Neuronal stem cell (in vitro differentiated cells): ENCODE results near the gene UPF1.

Experiments
- DNase-seq: peaks from one replicate; pipeline ENCODE4 v3.0.0-alpha.2; 2013; ENCODE audit warnings: low spot score
- H2AFZ ChIP-seq: one replicate; pipeline ENCODE4 v1.6.1; 2013; ENCODE audit warnings: mild to moderate bottlenecking, low read length, inconsistent platforms
- H2AK5ac ChIP-seq: 2 replicates; pipeline ENCODE4 v1.6.1; 2013; ENCODE audit warnings: low read depth, mild to moderate bottlenecking, inconsistent platforms, low read length, moderate library complexity, mixed read lengths
- H2BK120ac ChIP-seq: 2 replicates; pipeline ENCODE4 v1.6.1; 2013; ENCODE audit warnings: low read depth, mild to moderate bottlenecking, inconsistent platforms, low read length, moderate library complexity, mixed read lengths
- H2BK12ac ChIP-seq: one replicate; pipeline ENCODE4 v1.6.1; 2013; ENCODE audit warnings: low read length, inconsistent platforms
- H2BK15ac ChIP-seq: 2 replicates; pipeline ENCODE4 v1.6.1; 2013; ENCODE audit warnings: mild to moderate bottlenecking, low read length, inconsistent platforms, mixed read lengths
- H2BK5ac ChIP-seq: one replicate; pipeline ENCODE4 v1.6.1; 2013; ENCODE audit warnings: inconsistent platforms, mild to moderate bottlenecking, low read length, moderate library complexity
- H3K14ac ChIP-seq: one replicate; pipeline ENCODE4 v1.6.1; 2013; ENCODE audit warnings: low read length, inconsistent platforms
- H3K18ac ChIP-seq: 2 replicates; pipeline ENCODE4 v1.6.1; 2013; ENCODE audit warnings: low read length, inconsistent platforms
- H3K23ac ChIP-seq: 2 replicates; pipeline ENCODE4 v1.6.1; 2013; ENCODE audit warnings: low read depth, mild to moderate bottlenecking, mixed read lengths, low read length, inconsistent platforms; ENCODE audit not compliant: poor library complexity
- H3K27ac ChIP-seq: replicated peaks from 3 replicates; pipeline ENCODE4 v1.5.1; 2013; ENCODE audit warnings: low read length, inconsistent platforms
- H3K27me3 ChIP-seq, 3 experiments: 2 replicates each; pipeline ENCODE4 v1.6.1; 2013; ENCODE audit warnings: low read length in 3 of 3, mild to moderate bottlenecking in 2 of 3, inconsistent platforms in 1 of 3, low read depth in 1 of 3, mixed read lengths in 1 of 3, moderate library complexity in 1 of 3; ENCODE audit not compliant: control insufficient read depth in 3 of 3, insufficient read depth in 3 of 3
- H3K36me3 ChIP-seq, 2 donors: replicated peaks in 1 of 2; 2 replicates each; pipeline ENCODE4 v1.6.1; 2013; ENCODE audit warnings: low read length in 2 of 2; ENCODE audit not compliant: control insufficient read depth in 2 of 2, insufficient read depth in 2 of 2
- H3K4ac ChIP-seq: 2 replicates; pipeline ENCODE4 v1.6.1; 2013; ENCODE audit warnings: inconsistent platforms, mild to moderate bottlenecking, low read length, moderate library complexity
- H3K4me1 ChIP-seq, 2 donors: 1 replicate in 1 of 2; 2 replicates in 1 of 2; pipeline ENCODE4 v1.6.1; 2013; ENCODE audit warnings: low read length in 2 of 2, low read depth in 1 of 2; ENCODE audit not compliant: control insufficient read depth in 2 of 2, insufficient read depth in 1 of 2
- H3K4me2 ChIP-seq: one replicate; pipeline ENCODE4 v1.6.1; 2013; ENCODE audit warnings: mild to moderate bottlenecking, low read length, inconsistent platforms; ENCODE audit not compliant: insufficient read depth, poor library complexity, severe bottlenecking
- H3K4me3 ChIP-seq, 2 donors: 2 replicates each; pipeline ENCODE4 v1.5.1; 2013; ENCODE audit warnings: low read length in 2 of 2, mild to moderate bottlenecking in 2 of 2, inconsistent platforms in 1 of 2, moderate library complexity in 1 of 2
- H3K79me1 ChIP-seq: one replicate; pipeline ENCODE4 v1.6.1; 2013; ENCODE audit warnings: low read depth, mild to moderate bottlenecking, inconsistent platforms, low read length, moderate library complexity
- H3K9ac ChIP-seq: one replicate; pipeline ENCODE4 v1.6.1; 2013; ENCODE audit warnings: mild to moderate bottlenecking, low read depth, low read length, inconsistent platforms; ENCODE audit not compliant: poor library complexity
- H3K9me3 ChIP-seq, 2 donors: replicated peaks in 1 of 2; 2 replicates each; pipeline versions ENCODE3 to v1.6.1; 2013; ENCODE audit warnings: low read length in 2 of 2, mild to moderate bottlenecking in 2 of 2, inconsistent platforms in 1 of 2, low read depth in 1 of 2, mixed read lengths in 1 of 2, moderate library complexity in 1 of 2; ENCODE audit not compliant: control insufficient read depth in 2 of 2, insufficient read depth in 1 of 2
- H4K8ac ChIP-seq: one replicate; pipeline ENCODE4 v1.6.1; 2013; ENCODE audit warnings: low read depth, mild to moderate bottlenecking, inconsistent platforms, low read length, moderate library complexity
- H4K91ac ChIP-seq: one replicate; pipeline ENCODE4 v1.6.1; 2013; ENCODE audit warnings: low read length, low read depth, mild to moderate bottlenecking, inconsistent platforms; ENCODE audit not compliant: poor library complexity
- WGBS, 2 donors: extraction: QIAGEN DNeasy Blood & Tissue Kit; methylation state at CpG; one replicate each; pipeline ENCODE4 v1.1.7; 2013; ENCODE audit warnings: missing lambda C conversion rate in 2 of 2, mixed read lengths in 1 of 2; ENCODE audit not compliant: insufficient read length in 2 of 2, insufficient replicate concordance in 1 of 2; ENCODE audit errors: extremely low coverage in 2 of 2; 5-methylcytosine and 5-hydroxymethylcytosine counted together

UPF1 gene

DNA sequence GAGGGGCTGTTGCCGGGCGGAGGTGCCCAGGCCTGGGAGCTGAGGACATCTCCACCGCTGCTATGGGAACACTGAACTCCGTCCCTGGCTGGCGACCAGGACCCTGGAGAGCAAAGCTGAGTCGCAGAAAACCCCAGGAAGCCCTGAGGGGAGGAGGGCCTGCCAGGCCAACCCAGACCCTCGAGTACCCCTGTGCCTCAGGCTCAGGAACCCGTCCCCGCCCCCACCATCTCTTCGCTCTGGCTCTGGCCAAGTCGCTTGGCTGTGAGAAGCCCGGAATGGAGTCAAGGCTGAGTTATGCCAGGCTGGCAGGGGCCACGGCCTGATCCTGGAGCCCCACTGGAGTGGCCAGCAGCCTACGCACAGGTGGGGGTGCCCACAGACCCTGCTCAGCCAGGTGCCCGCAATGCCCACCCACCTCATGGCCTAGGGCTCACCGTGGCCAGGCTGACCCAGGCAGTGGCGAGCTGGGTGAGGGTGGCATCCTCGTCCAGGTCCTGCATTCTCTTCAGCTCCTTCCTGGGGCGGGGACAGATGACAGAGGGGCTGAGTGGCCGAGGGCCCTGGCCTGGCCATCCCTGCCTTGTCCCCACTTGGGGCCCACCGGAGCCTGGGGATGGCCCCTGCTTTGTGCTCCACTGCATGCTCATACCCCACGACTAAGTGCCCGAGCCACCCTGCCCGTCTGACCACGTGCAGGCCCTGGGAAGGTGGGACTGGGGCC, 72.7 kb downstream of the UPF1 start:
- Histone ChIP-seq H2AK5ac (no peak overlapping the region), H3K23ac (no peak overlapping the region), H2BK12ac (no peak overlapping the region), H3K79me1 (peaks cover 7% of the 10 kb centered on the region), H4K8ac (no peak overlapping the region), H3K9me3 (peaks cover 0 to 6% of the 10 kb centered on the region in 2 donors), H3K4me2 (no peak overlapping the region), H3K4me3 (no peak overlapping the region), H3K36me3 (peaks cover 33 to 82% of the 10 kb centered on the region in 2 donors), H3K14ac (no peak overlapping the region), H3K27me3 (no peaks in the 10 kb centered on the region), H3K9ac (no peak overlapping the region), H2BK15ac (no peak overlapping the region), H3K4me1 (no peaks in the 10 kb centered on the region), H3K4ac (no peak overlapping the region), H2AFZ (no peak overlapping the region), H3K18ac (no peak overlapping the region), H4K91ac (no peak overlapping the region), H3K27ac (no peak overlapping the region), H2BK5ac (peak overlapping the region; percentile 39), H2BK120ac (no peak overlapping the region)
- no CpG with 5 or more reads among the region's 25 CpGs for WGBS, 2 donors
- DNase-seq, result no peak

DNA sequence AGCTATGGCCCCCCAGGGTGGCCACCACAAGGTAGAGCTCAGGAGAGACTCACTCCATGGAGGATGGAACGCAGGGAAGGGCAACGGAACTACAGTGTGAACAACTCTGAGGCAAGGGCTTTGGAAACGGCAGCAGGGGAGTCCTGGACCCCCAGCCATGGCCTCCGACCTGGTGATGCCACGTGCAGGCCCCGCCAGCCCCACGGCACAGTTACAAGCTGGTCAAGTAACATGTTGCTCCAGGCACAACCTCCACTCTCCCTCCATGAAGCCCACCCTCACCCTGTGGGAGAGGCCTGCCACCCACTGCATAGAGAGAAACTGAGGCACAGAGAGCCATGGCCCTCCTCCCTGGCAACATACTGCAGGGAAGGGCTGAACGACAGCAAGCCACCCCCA, 73.3 kb downstream of the UPF1 start:
- Histone ChIP-seq H3K4ac (peak overlapping the region; percentile 66), H3K36me3 (peaks cover 30 to 82% of the 10 kb centered on the region in 2 donors), H2AK5ac (no peak overlapping the region), H2BK15ac (no peak overlapping the region), H2BK12ac (no peak overlapping the region), H3K18ac (no peak overlapping the region), H3K4me1 (no peaks in the 10 kb centered on the region), H3K9ac (peak overlapping the region; percentile 21), H3K23ac (peak overlapping the region; percentile 43), H2AFZ (no peak overlapping the region), H3K79me1 (peaks cover 7% of the 10 kb centered on the region), H4K8ac (no peak overlapping the region), H3K27ac (no peak overlapping the region), H4K91ac (peak overlapping the region; percentile 30), H3K14ac (peak overlapping the region; percentile 71), H3K4me2 (no peak overlapping the region), H2BK5ac (peak overlapping the region; percentile 39), H3K27me3 (no peaks in the 10 kb centered on the region), H2BK120ac (no peak overlapping the region), H3K4me3 (no peak overlapping the region), H3K9me3 (peaks cover 0 to 6% of the 10 kb centered on the region in 2 donors)
- no peak for DNase-seq
- WGBS, 2 donors, result no CpG with 5 or more reads among the region's 8 CpGs

DNA sequence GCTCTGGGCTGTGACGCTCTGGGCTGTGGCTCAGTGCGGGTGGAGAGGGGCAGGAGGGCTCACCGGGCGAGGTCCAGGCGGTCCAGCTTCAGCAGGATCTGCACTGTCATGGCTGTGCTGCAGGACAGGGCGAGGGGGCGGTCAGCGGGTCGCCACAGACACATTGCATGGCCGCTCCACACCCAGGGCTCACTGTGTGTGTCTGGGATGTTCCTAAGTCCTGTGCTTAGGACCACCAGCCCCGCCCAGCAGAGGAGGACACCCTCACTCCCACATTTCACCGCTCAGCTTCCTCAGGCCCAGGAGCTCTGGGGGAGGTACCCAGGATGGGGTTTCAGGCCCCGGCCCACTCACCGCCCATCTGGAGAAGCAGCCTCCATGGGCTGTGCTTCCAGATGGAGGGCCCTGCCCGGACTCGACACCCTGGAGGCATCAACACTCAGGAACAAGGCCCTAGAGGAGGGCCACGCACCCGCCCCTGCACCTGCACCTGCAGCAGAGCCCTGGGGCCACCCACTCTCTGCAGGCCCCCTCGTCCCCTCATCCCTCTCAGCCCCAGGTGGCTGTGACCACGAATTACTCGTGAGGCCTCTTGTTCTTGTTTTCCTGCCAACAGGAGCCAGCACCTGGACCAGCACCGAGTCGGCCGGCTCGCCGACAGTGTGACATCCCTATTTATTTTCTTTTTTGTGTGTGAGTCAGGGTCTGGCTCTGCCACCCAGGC, 73.9 kb downstream of the UPF1 start:
- Histone ChIP-seq H4K91ac (no peak overlapping the region), H3K79me1 (peaks cover 7% of the 10 kb centered on the region), H3K18ac (no peak overlapping the region), H3K23ac (peak overlapping the region; percentile 43), H2BK120ac (no peak overlapping the region), H3K27me3 (no peaks in the 10 kb centered on the region), H4K8ac (no peak overlapping the region), H3K14ac (peak overlapping the region; percentile 71), H3K4me1 (no peaks in the 10 kb centered on the region), H2BK15ac (no peak overlapping the region), H3K36me3 (peaks cover 32 to 82% of the 10 kb centered on the region in 2 donors), H2BK5ac (no peak overlapping the region), H3K4me3 (no peak overlapping the region), H3K9ac (peak overlapping the region; percentile 21), H2BK12ac (no peak overlapping the region), H2AK5ac (no peak overlapping the region), H2AFZ (no peak overlapping the region), H3K4ac (peak overlapping the region; percentile 66), H3K27ac (no peak overlapping the region), H3K9me3 (peaks cover 0 to 6% of the 10 kb centered on the region in 2 donors), H3K4me2 (no peak overlapping the region)
- no CpG with 5 or more reads among the region's 26 CpGs for WGBS, 2 donors
- DNase-seq, result no peak
